Body of pancreas (tissue), 4 donors: Measurements from ENCODE around the gene MYO5C. TPM values are rescaled to one million over a fixed set of nuclear protein-coding genes. Genes with fewer than 3 reads are reported as not detected.

Experiments used
- ATAC-seq: fragments of 150-250 bp; one replicate; pipeline ENCODE4 v1.9.1; 2016
- DNase-seq, 4 donors: peaks; one replicate each; pipeline ENCODE4 v3.0.0-alpha.2; 2019
- H3K27ac ChIP-seq, 4 donors: fragments of 200-600 bp; sonication (generic); 1 replicate in 3 of 4; 2 replicates in 1 of 4; pipeline versions ENCODE4 v1.5.1 to v1.6.1; 2016 to 2019; ENCODE audit warnings: mild to moderate bottlenecking in 1 of 4, mixed read lengths in 1 of 4, moderate library complexity in 1 of 4
- H3K27me3 ChIP-seq, 2 donors: fragments of 200-600 bp; sonication (generic); one replicate each; pipeline ENCODE4 v1.6.0; 2016; ENCODE audit warnings: mild to moderate bottlenecking in 1 of 2
- H3K36me3 ChIP-seq, 2 donors: fragments of 200-600 bp; sonication (generic); replicated peaks in 1 of 2; 2 replicates each; pipeline ENCODE4 v1.5.1; 2016; ENCODE audit warnings: low read depth in 2 of 2; ENCODE audit not compliant: insufficient read depth in 1 of 2
- H3K4me1 ChIP-seq: fragments of 200-600 bp; sonication (generic); one replicate; pipeline ENCODE4 v1.6.0; 2016
- H3K4me3 ChIP-seq, 2 donors: fragments of 200-600 bp; sonication (generic); 1 replicate in 1 of 2; 2 replicates in 1 of 2; pipeline ENCODE4 v1.5.1; 2016 to 2019
- H3K9me3 ChIP-seq, 3 donors: fragments of 200-600 bp; sonication (generic); 1 replicate in 2 of 3; 2 replicates in 1 of 3; pipeline ENCODE4 v1.5.1; 2016
- CTCF ChIP-seq, 7 experiments: fragments of 450-650 bp in 4 of 7; fragments of 200-600 bp in 3 of 7; sonication (generic) in 3 of 7; IDR thresholded peaks; one replicate each; pipeline ENCODE4 v1.5.1; 2016 to 2019; ENCODE audit warnings: antibody characterized with exemption in 7 of 7
- POLR2A ChIP-seq, 3 donors: fragments of 450-650 bp; IDR thresholded peaks; one replicate each; pipeline ENCODE4 v1.6.1; 2016; ENCODE audit warnings: antibody characterized with exemption in 3 of 3, mild to moderate bottlenecking in 2 of 3
- WGBS, 2 donors: methylation state at CpG; one replicate each; pipeline ENCODE4 v1.1.5; 2017; 5-methylcytosine and 5-hydroxymethylcytosine counted together
- intact Hi-C: fragments of 100-400 bp; cut with DNase I; formaldehyde crosslinking; loops from one replicate; pipeline ENCODE4 v1.15.1; 2023
- total RNA-seq, 2 donors: library from RNA; depleted of rRNA; stranded (reverse); fragments of >200 nt; gene quantifications; one replicate each; pipeline ENCODE4 v1.1.0, GENCODE V29; 2016

Gene MYO5C
- total RNA-seq, 2 donors from 2014 or later, result 34.8 to 76.8 TPM

DNA sequence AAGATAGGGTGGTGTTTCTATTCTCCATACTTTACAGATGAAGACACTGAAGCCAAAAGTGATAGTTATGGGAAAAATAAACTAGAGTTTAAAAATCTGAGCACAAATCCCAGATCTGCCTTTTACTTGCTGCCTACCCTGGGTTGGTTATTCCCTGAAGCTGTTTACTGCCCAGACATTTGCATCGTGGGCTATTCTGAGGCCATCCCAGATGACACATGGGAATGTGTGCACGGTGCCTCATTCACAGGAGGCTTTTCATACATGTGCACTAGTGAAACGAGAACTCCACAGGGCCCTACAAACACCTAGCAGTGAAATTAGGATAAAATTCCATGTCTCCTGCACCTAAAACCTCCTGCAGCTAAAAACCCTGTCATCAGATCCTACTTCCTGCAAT is 17.5 kb downstream of the MYO5C start:
- no peak for TF ChIP-seq CTCF (IDR thresholded peaks at IDR 0.05)
- no peak for TF ChIP-seq POLR2A (IDR thresholded peaks at IDR 0.05)
- peaks cover 39% of the 10 kb centered on the region for H3K4me1 ChIP-seq
- no peaks in the 10 kb centered on the region for H3K9me3 ChIP-seq
- 81 to 86% methylated on average over 3 of the region's 3 CpGs for WGBS, 2 donors
- ATAC-seq, result no peak
- H3K4me3 ChIP-seq, result no peak overlapping the region
- intact Hi-C loops, result no loop called here
- no peaks in the 10 kb centered on the region for H3K27me3 ChIP-seq
- no peak for DNase-seq
- no peak overlapping the region for H3K27ac ChIP-seq
- H3K36me3 ChIP-seq, result peaks cover 22 to 37% of the 10 kb centered on the region in 2 donors

DNA sequence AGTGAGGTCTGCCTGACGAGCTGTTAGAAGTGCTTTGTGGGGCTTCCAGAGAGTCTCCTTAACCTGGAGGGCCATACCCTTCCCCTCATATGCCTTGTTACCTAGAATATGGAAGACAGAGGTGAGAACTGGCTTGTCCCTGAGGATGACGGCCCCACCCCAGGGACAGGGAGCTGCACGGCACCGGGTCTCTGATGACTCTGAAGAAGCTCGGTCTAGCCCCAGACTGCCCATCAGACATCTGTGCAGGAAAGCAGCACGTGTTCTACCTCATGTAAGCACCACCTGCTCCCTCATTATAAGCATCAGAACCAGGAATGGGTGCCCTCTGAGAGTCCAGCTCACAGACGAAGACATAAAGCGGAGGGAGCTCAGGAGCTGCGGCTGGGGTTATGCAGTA is 18.0 kb downstream of the MYO5C start:
- TF ChIP-seq POLR2A (IDR thresholded peaks at IDR 0.05), result no peak
- TF ChIP-seq CTCF (IDR thresholded peaks at IDR 0.05), result no peak
- 84 to 89% methylated on average over 7 to 9 of the region's 9 CpGs for WGBS, 2 donors
- no peak for DNase-seq
- Histone ChIP-seq H3K4me1 (peaks cover 34% of the 10 kb centered on the region), H3K27me3 (no peaks in the 10 kb centered on the region), H3K27ac (no peak overlapping the region), H3K9me3 (no peaks in the 10 kb centered on the region), H3K36me3 (peaks cover 27 to 37% of the 10 kb centered on the region in 2 donors), H3K4me3 (no peak overlapping the region)
- intact Hi-C loops, result no loop called here
- ATAC-seq, result no peak

GRCh38 chr15:52276256-52276770 is 19.3 kb downstream of the MYO5C start:
- no peak overlapping the region for H3K27ac ChIP-seq
- ATAC-seq (no peak), DNase-seq (no peak)
- H3K4me3 ChIP-seq, result no peak overlapping the region
- TF ChIP-seq CTCF (IDR thresholded peaks at IDR 0.05) (no peak), POLR2A (IDR thresholded peaks at IDR 0.05) (no peak)
- peaks cover 37 to 41% of the 10 kb centered on the region in 2 donors for H3K36me3 ChIP-seq
- peaks cover 21% of the 10 kb centered on the region for H3K4me1 ChIP-seq
- H3K9me3 ChIP-seq, result no peaks in the 10 kb centered on the region
- WGBS, 2 donors, result 86 to 90% methylated on average over 7 of the region's 7 CpGs
- intact Hi-C loops, result no loop called here
- no peaks in the 10 kb centered on the region for H3K27me3 ChIP-seq

GRCh38 chr15:52263563-52264282 is 31.9 kb downstream of the MYO5C start:
- no peak for TF ChIP-seq POLR2A (IDR thresholded peaks at IDR 0.05)
- no peak for TF ChIP-seq CTCF (IDR thresholded peaks at IDR 0.05)
- Histone ChIP-seq H3K9me3 (no peaks in the 10 kb centered on the region), H3K27ac (peak overlapping the region in 3 of 4 donors; percentile 26 to 80 (median 68)), H3K4me3 (no peak overlapping the region), H3K4me1 (peaks cover 27% of the 10 kb centered on the region), H3K27me3 (no peaks in the 10 kb centered on the region), H3K36me3 (peaks cover 9% of the 10 kb centered on the region in 2 donors)
- DNase-seq (no peak), ATAC-seq (no peak)
- intact Hi-C loops, result no loop called here
- 67 to 74% methylated on average over 11 of the region's 11 CpGs for WGBS, 2 donors

GRCh38 chr15:52262364-52262763 is 33.2 kb downstream of the MYO5C start:
- DNase-seq (no peak), ATAC-seq (no peak)
- WGBS, 2 donors, result 50 to 58% methylated on average over 5 of the region's 5 CpGs
- Histone ChIP-seq H3K36me3 (peaks cover 2 to 6% of the 10 kb centered on the region in 2 donors), H3K9me3 (no peaks in the 10 kb centered on the region), H3K4me1 (peaks cover 27% of the 10 kb centered on the region), H3K27me3 (no peaks in the 10 kb centered on the region), H3K27ac (peak overlapping the region; percentile 26 to 80 (median 71)), H3K4me3 (no peak overlapping the region)
- TF ChIP-seq POLR2A (IDR thresholded peaks at IDR 0.05), result no peak
- TF ChIP-seq CTCF (IDR thresholded peaks at IDR 0.05), result no peak
- intact Hi-C loops, result no loop called here
